Psoas muscle (tissue), 8 donors: ENCODE data around the gene SPAG16. TPM values are rescaled to one million over a fixed set of nuclear protein-coding genes. Genes with fewer than 3 reads are reported as not detected.

Source experiments
- ATAC-seq, 4 donors: fragments of 200-7000 bp; cut with Tn5 transposase; one replicate each; pipeline ENCODE4 v1.9.1; 2020; ENCODE audit warnings: moderate library complexity in 3 of 4, mild to moderate bottlenecking in 2 of 4
- DNase-seq, 2 donors: peaks; one replicate each; pipeline ENCODE4 v3.0.0-alpha.2; 2020
- H3K27ac ChIP-seq: fragments of 200-600 bp; one replicate; pipeline ENCODE4 v1.8.0; 2022
- H3K27me3 ChIP-seq, 3 donors: fragments of 200-600 bp in 1 of 3; one replicate each; pipeline versions ENCODE4 v1.6.1 to v1.8.0; 2013 to 2022; ENCODE audit warnings: low read length in 2 of 3, mild to moderate bottlenecking in 2 of 3, moderate library complexity in 1 of 3; ENCODE audit not compliant: insufficient read depth in 3 of 3
- H3K36me3 ChIP-seq, 2 donors: fragments of 200-600 bp in 1 of 2; one replicate each; pipeline versions ENCODE4 v1.6.1 to v1.8.0; 2013 to 2022; ENCODE audit warnings: low read depth in 1 of 2, mild to moderate bottlenecking in 1 of 2, moderate library complexity in 1 of 2; ENCODE audit not compliant: insufficient read depth in 1 of 2
- H3K4me1 ChIP-seq: fragments of 200-600 bp; one replicate; pipeline ENCODE4 v1.8.0; 2022
- H3K4me3 ChIP-seq: fragments of 200-600 bp; one replicate; pipeline ENCODE4 v1.8.0; 2022; ENCODE audit warnings: mild to moderate bottlenecking
- H3K9me3 ChIP-seq: fragments of 200-600 bp; one replicate; pipeline ENCODE4 v1.8.0; 2022
- CTCF ChIP-seq: fragments of 200-600 bp; IDR thresholded peaks from one replicate; pipeline ENCODE4 v1.8.0; 2022; ENCODE audit warnings: antibody characterized with exemption
- WGBS, 3 donors: extraction: QIAGEN DNeasy Blood & Tissue Kit; methylation state at CpG; one replicate each; pipeline versions ENCODE4 v1.1.6 to v1.1.7; 2013; 5-methylcytosine and 5-hydroxymethylcytosine counted together
- intact Hi-C, 2 donors: fragments of 100-400 bp; cut with DNase I; formaldehyde crosslinking; loops; one replicate each; pipeline versions ENCODE4 v1.11.0 to v1.14.2; 2022
- polyA plus RNA-seq, 3 donors: library from polyadenylated mRNA; stranded (reverse); fragments of 200-250 nt; gene quantifications; one replicate each; pipeline ENCODE4 v1.2.3, GENCODE V29; 2013
- total RNA-seq, 4 donors: library from RNA; stranded (reverse); fragmentation: NEBNext Ultra II Directional in 2 of 4; extraction: Animal tissue kit (Norgen Biotek cat#: 25700) in 2 of 4; gene quantifications; one replicate each; pipeline versions ENCODE4 v1.2.1 to v1.2.4, GENCODE V29; 2021 to 2023
- donor health status: healthy with polysubstance abuse.
- donor health status: DM: no; HTN: no; CAD: no; lungs with moderate emphysema.
- donor health status: Bipolar disorder and iron deficiency.
- donor health status: healthy.
- donor health status: DM: yes; HTN: yes; CAD: no.
- donor health status: DM: no; HTN: no; CAD: no.
- donor health status: DM: no; HTN: no; CAD: no.
- donor health status: DM: yes; HTN: yes; CAD: no.

Gene SPAG16
- total and polyA plus RNA-seq, 7 donors: 1.6 to 8.7 (median 4.3) TPM

DNA sequence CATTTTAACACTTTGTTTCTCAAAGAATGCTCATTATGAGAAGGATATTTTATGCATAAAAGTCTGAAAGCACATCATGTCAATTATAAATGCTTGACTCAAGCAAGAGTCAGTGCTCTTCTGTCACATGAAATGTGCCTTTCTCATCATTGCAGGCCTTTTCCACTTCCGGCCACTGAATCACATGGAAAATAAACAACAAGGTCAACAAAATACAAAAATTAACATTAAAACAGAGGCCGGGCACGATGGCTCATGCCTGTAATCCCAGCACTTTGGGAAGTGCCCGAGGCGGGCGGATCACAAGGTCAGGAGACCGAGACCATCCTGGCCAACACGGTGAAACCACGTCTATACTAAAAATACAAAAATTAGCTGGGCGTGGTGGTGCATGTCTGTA, 480.6 kb downstream of the SPAG16 start:
- WGBS, 3 donors: 86 to 89% (median 88%) methylated on average over 10 of the region's 10 CpGs
- DNase-seq (no peak), ATAC-seq (no peak)
- no peaks in the 10 kb centered on the region for H3K36me3 ChIP-seq
- no peaks in the 10 kb centered on the region for H3K9me3 ChIP-seq
- H3K4me1 ChIP-seq: no peaks in the 10 kb centered on the region
- no peak overlapping the region for H3K4me3 ChIP-seq
- TF ChIP-seq CTCF: no peak
- no peaks in the 10 kb centered on the region for H3K27me3 ChIP-seq
- no peak overlapping the region for H3K27ac ChIP-seq
- intact Hi-C loops: no loop called here

- WGBS, 3 donors: 75 to 87% (median 86%) methylated on average over 1 of the region's 1 CpG
- DNase-seq: no peak
These were observed 481.8 kb downstream of the SPAG16 start for GRCh38 chr2:213766062-213766461.

GRCh38 chr2:213766465-213766901, 482.2 kb downstream of the SPAG16 start:
- Histone ChIP-seq H3K27me3 (no peaks in the 10 kb centered on the region), H3K36me3 (no peaks in the 10 kb centered on the region), H3K27ac (no peak overlapping the region), H3K9me3 (no peaks in the 10 kb centered on the region), H3K4me1 (no peaks in the 10 kb centered on the region), H3K4me3 (no peak overlapping the region)
- ATAC-seq (no peak), DNase-seq (no peak)
- 35 to 44% (median 39%) methylated on average over 3 of the region's 3 CpGs for WGBS, 3 donors
- intact Hi-C loops: no loop called here
- TF ChIP-seq CTCF: no peak

More at GRCh38 chr2:213766062-213766461, 481.8 kb downstream of the SPAG16 start:
- TF ChIP-seq CTCF: no peak
- intact Hi-C loops: no loop called here
- Histone ChIP-seq H3K4me1 (no peaks in the 10 kb centered on the region), H3K27me3 (no peaks in the 10 kb centered on the region), H3K27ac (no peak overlapping the region), H3K4me3 (no peak overlapping the region), H3K36me3 (no peaks in the 10 kb centered on the region), H3K9me3 (no peaks in the 10 kb centered on the region)
- ATAC-seq: no peak

- Histone ChIP-seq H3K4me3 (no peak overlapping the region), H3K9me3 (no peaks in the 10 kb centered on the region), H3K27me3 (no peaks in the 10 kb centered on the region), H3K36me3 (no peaks in the 10 kb centered on the region), H3K4me1 (no peaks in the 10 kb centered on the region), H3K27ac (no peak overlapping the region)
- intact Hi-C loops: no loop called here
- ATAC-seq (no peak), DNase-seq (no peak)
- 91 to 95% (median 94%) methylated on average over 2 of the region's 2 CpGs for WGBS, 3 donors
- no peak for TF ChIP-seq CTCF
These were observed 503.6 kb downstream of the SPAG16 start for GRCh38 chr2:213787869-213788268.

DNA sequence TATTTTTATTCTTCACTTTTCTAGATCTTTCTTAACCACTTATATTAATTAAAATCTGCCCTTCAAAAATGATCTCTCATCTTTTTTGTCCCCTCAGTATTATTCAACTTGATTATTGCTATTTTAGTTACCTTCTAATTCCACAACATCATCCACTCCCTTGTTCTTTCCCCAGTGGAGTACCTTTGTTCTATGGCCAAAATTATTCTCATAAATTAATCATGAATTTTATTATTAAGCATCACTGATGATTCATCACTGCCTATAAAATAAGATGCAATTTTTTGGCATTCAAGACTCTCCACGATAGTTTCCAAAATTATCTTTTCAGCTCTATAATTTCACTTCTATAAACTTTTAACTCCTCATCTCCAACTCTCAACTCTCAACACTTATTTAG, 505.7 kb downstream of the SPAG16 start:
- ATAC-seq (no peak), DNase-seq (no peak)
- Histone ChIP-seq H3K4me3 (no peak overlapping the region), H3K9me3 (no peaks in the 10 kb centered on the region), H3K27me3 (no peaks in the 10 kb centered on the region), H3K27ac (no peak overlapping the region), H3K4me1 (no peaks in the 10 kb centered on the region), H3K36me3 (no peaks in the 10 kb centered on the region)
- intact Hi-C loops: no loop called here
- 70 to 74% (median 72%) methylated on average over 1 of the region's 1 CpG for WGBS, 3 donors
- no peak for TF ChIP-seq CTCF
